Measurements from ENCODE around the gene EPYC.

Gene EPYC

DNA sequence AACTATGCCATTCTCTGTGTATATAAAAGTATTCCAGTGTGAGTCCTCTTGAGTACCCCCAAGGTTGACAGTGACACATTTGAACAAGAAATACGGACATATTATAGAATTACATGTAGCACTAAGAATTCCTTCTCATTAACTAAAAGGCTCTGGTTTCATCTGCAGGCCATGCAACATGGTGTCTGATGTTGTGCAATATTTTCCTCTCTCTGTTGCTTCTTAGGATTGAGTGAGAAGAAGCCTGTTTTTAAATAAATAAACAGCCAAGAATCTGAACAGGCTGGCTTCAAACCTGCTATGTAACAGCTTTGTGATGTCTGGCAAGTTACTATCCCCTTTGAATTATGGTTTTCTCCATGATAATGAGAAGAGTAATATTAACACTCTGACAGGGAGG is 27.5 kb downstream of the EPYC start:
- Histone ChIP-seq H3K79me2 (ENCODE audit: insufficient read depth, low read length) (no peaks in the 10 kb centered on the region), H3K36me3 (ENCODE audit: insufficient read depth, low read length) (no peaks in the 10 kb centered on the region), H3K27me3 (ENCODE audit: insufficient read depth, low read length, poor library complexity) (no peaks in the 10 kb centered on the region), H3K27ac (ENCODE audit: low read length) (no peak overlapping the region), H3K4me3 (ENCODE audit: low read depth in 1 of 2, low read length in 2 of 2) (no peak overlapping the region), H3K9me3 (ENCODE audit: insufficient read depth, low read length, severe bottlenecking) (no peaks in the 10 kb centered on the region), H2AFZ (ENCODE audit: low read depth, low read length) (no peak overlapping the region), H4K20me1 (ENCODE audit: insufficient read depth, low read length) (no peaks in the 10 kb centered on the region), H3K4me2 (ENCODE audit: insufficient read depth, low read length) (no peak overlapping the region), H3K4me1 (ENCODE audit: insufficient read depth, low read length) (no peaks in the 10 kb centered on the region), H3K9ac (ENCODE audit: low read depth, low read length) (no peak overlapping the region)
- ATAC-seq (ENCODE audit: insufficient read depth, low read depth) (no peak), DNase-seq (no peak)
- TF ChIP-seq, protein P1, sequence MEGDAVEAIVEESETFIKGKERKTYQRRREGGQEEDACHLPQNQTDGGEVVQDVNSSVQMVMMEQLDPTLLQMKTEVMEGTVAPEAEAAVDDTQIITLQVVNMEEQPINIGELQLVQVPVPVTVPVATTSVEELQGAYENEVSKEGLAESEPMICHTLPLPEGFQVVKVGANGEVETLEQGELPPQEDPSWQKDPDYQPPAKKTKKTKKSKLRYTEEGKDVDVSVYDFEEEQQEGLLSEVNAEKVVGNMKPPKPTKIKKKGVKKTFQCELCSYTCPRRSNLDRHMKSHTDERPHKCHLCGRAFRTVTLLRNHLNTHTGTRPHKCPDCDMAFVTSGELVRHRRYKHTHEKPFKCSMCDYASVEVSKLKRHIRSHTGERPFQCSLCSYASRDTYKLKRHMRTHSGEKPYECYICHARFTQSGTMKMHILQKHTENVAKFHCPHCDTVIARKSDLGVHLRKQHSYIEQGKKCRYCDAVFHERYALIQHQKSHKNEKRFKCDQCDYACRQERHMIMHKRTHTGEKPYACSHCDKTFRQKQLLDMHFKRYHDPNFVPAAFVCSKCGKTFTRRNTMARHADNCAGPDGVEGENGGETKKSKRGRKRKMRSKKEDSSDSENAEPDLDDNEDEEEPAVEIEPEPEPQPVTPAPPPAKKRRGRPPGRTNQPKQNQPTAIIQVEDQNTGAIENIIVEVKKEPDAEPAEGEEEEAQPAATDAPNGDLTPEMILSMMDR (IDR thresholded peaks at IDR 0.05; ENCODE audit: borderline replicate concordance, extremely low read depth, low read length, poor library complexity, severe bottlenecking): no peak
- no peak for TF ChIP-seq EZH2 (IDR thresholded peaks at IDR 0.05; ENCODE audit: borderline replicate concordance, low read depth, low read length, severe bottlenecking)

DNA sequence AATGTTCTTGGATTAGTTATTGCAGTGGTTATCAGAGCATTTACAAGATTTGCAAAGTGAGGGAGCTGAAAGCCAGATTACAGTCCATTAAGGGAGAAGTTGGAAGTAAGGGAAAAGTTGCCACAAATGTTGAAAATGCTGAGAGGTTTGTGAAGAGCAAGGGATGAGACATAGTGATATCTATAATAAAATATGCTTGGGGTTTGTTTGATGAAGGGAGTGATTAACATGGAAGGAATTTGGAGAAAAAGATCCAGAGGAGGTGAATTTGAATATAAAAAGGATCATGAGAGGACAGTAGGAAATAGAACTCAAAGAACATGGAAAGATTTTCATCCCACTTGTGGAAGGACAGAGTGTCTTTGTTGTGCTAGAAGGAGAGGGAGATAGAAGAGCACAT is 30.5 kb downstream of the EPYC start:
- Histone ChIP-seq H3K79me2 (ENCODE audit: insufficient read depth, low read length) (no peaks in the 10 kb centered on the region), H3K9me3 (ENCODE audit: insufficient read depth, low read length, severe bottlenecking) (no peaks in the 10 kb centered on the region), H4K20me1 (ENCODE audit: insufficient read depth, low read length) (no peaks in the 10 kb centered on the region), H3K27ac (ENCODE audit: low read length) (no peak overlapping the region), H3K27me3 (ENCODE audit: insufficient read depth, low read length, poor library complexity) (peaks cover 3% of the 10 kb centered on the region), H2AFZ (ENCODE audit: low read depth, low read length) (no peak overlapping the region), H3K36me3 (ENCODE audit: insufficient read depth, low read length) (no peaks in the 10 kb centered on the region), H3K4me1 (ENCODE audit: insufficient read depth, low read length) (no peaks in the 10 kb centered on the region), H3K4me2 (ENCODE audit: insufficient read depth, low read length) (no peak overlapping the region), H3K9ac (ENCODE audit: low read depth, low read length) (no peak overlapping the region), H3K4me3 (ENCODE audit: low read depth in 1 of 2, low read length in 2 of 2) (no peak overlapping the region)
- DNase-seq: no peak
- TF ChIP-seq, protein P1 (IDR thresholded peaks at IDR 0.05; ENCODE audit: borderline replicate concordance, extremely low read depth, low read length, poor library complexity, severe bottlenecking): no peak
- TF ChIP-seq EZH2 (IDR thresholded peaks at IDR 0.05; ENCODE audit: borderline replicate concordance, low read depth, low read length, severe bottlenecking): no peak
- ATAC-seq (ENCODE audit: insufficient read depth, low read depth): no peak

DNA sequence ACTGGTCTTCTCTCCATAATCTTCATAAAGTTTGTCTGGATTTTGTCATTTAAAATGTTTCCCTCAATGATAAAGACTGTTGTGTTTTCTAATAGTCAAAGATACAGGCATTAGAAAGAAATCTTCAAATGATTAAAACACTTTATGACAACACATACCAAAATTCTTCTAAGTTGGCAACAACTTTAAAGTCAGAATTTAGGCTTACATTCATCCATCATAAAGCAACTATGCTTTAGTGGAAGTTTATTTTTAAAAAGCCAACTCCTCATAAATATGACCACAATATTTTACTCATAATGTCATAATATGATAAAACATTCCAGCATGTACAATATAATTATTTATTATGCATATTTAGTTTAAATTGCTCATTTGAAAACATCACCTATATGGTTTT is 32.5 kb downstream of the EPYC start:
- no peaks in the 10 kb centered on the region for H4K20me1 ChIP-seq (ENCODE audit: insufficient read depth, low read length)
- H3K4me1 ChIP-seq (ENCODE audit: insufficient read depth, low read length): no peaks in the 10 kb centered on the region
- no peak overlapping the region for H2AFZ ChIP-seq (ENCODE audit: low read depth, low read length)
- H3K9me3 ChIP-seq (ENCODE audit: insufficient read depth, low read length, severe bottlenecking): no peaks in the 10 kb centered on the region
- no peak for ATAC-seq (ENCODE audit: insufficient read depth, low read depth)
- DNase-seq: no peak
- H3K27me3 ChIP-seq (ENCODE audit: insufficient read depth, low read length, poor library complexity): peaks cover 3% of the 10 kb centered on the region
- H3K79me2 ChIP-seq (ENCODE audit: insufficient read depth, low read length): no peaks in the 10 kb centered on the region
- no peak overlapping the region for H3K27ac ChIP-seq (ENCODE audit: low read length)
- TF ChIP-seq EZH2 (IDR thresholded peaks at IDR 0.05; ENCODE audit: borderline replicate concordance, low read depth, low read length, severe bottlenecking): no peak
- TF ChIP-seq, protein P1 (IDR thresholded peaks at IDR 0.05; ENCODE audit: borderline replicate concordance, extremely low read depth, low read length, poor library complexity, severe bottlenecking): no peak
- no peak overlapping the region for H3K9ac ChIP-seq (ENCODE audit: low read depth, low read length)
- H3K4me3 ChIP-seq (ENCODE audit: low read depth in 1 of 2, low read length in 2 of 2): no peak overlapping the region
- H3K36me3 ChIP-seq (ENCODE audit: insufficient read depth, low read length): no peaks in the 10 kb centered on the region
- no peak overlapping the region for H3K4me2 ChIP-seq (ENCODE audit: insufficient read depth, low read length)

DNA sequence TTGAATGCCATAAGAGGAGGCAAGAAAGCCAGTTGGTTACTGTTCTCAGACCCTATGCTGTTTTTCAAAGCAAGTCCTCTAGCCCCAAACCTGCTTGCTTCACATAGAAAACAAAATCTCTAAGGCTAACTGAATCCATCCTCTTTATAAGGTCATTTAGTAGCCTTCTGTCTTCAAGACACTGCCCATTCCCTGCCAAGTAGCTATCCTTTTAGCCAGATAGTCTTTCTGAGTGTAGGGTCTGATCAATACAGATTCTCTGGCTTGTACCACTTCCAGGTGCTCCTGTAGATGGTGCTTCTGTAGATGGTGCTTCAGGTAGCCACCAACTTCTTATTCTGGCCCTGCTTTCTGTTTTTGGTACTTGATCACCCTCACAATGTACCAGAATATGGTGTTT is 33.9 kb downstream of the EPYC start:
- H2AFZ ChIP-seq (ENCODE audit: low read depth, low read length): no peak overlapping the region
- peaks cover 3% of the 10 kb centered on the region for H3K27me3 ChIP-seq (ENCODE audit: insufficient read depth, low read length, poor library complexity)
- H3K4me3 ChIP-seq (ENCODE audit: low read depth in 1 of 2, low read length in 2 of 2): no peak overlapping the region
- no peak overlapping the region for H3K9ac ChIP-seq (ENCODE audit: low read depth, low read length)
- TF ChIP-seq, protein P1 (IDR thresholded peaks at IDR 0.05; ENCODE audit: borderline replicate concordance, extremely low read depth, low read length, poor library complexity, severe bottlenecking): no peak
- TF ChIP-seq EZH2 (IDR thresholded peaks at IDR 0.05; ENCODE audit: borderline replicate concordance, low read depth, low read length, severe bottlenecking): no peak
- H3K4me2 ChIP-seq (ENCODE audit: insufficient read depth, low read length): no peak overlapping the region
- DNase-seq (no peak), ATAC-seq (ENCODE audit: insufficient read depth, low read depth) (no peak)
- H3K9me3 ChIP-seq (ENCODE audit: insufficient read depth, low read length, severe bottlenecking): no peaks in the 10 kb centered on the region
- H4K20me1 ChIP-seq (ENCODE audit: insufficient read depth, low read length): no peaks in the 10 kb centered on the region
- no peaks in the 10 kb centered on the region for H3K4me1 ChIP-seq (ENCODE audit: insufficient read depth, low read length)
- H3K36me3 ChIP-seq (ENCODE audit: insufficient read depth, low read length): no peaks in the 10 kb centered on the region
- H3K79me2 ChIP-seq (ENCODE audit: insufficient read depth, low read length): no peaks in the 10 kb centered on the region
- no peak overlapping the region for H3K27ac ChIP-seq (ENCODE audit: low read length)
